K562 (cell line): Measurements from ENCODE around the gene MAPK1IP1L. TPM values are rescaled to one million over a fixed set of nuclear protein-coding genes. Genes with fewer than 3 reads are reported as not detected.

ENCODE experiments used
- CBFA2T3 ChIP-seq: fragments of 450-650 bp; IDR thresholded peaks from 2 replicates; pipeline ENCODE4 v1.6.1; 2017
- GABPA ChIP-seq: fragments of 200-800 bp; sonication (Bioruptor generic); conservative IDR thresholded peaks from 2 replicates; pipeline ENCODE4 v1.6.1; 2016; ENCODE audit warnings: low read depth, missing genetic modification characterization, missing compliant biosample characterization
- TRIM24 ChIP-seq, 2 experiments: fragments of 450-650 bp; IDR thresholded peaks; 2 replicates each; pipeline ENCODE4 v1.6.1; 2016
- ZBTB8A ChIP-seq: fragments of 450-650 bp; IDR thresholded peaks from 2 replicates; pipeline ENCODE4 v1.6.1; 2018; ENCODE audit warnings: mild to moderate bottlenecking, moderate library complexity; ENCODE audit not compliant: partially characterized antibody
- ZNF174 ChIP-seq: fragments of 250-450 bp; sonication (Bioruptor Pico); IDR thresholded peaks from 2 replicates; pipeline ENCODE4 v1.4.0; 2020; ENCODE audit warnings: mild to moderate bottlenecking
- polyA plus RNA-seq, 8 experiments: library from polyadenylated mRNA; depleted of rRNA in 4 of 8; stranded (reverse) in 5 of 8; unstranded in 3 of 8; fragments of >200 nt; fragmentation: Nextera tagmentation in 2 of 8; fragmentation: Illumina TruSeq in 1 of 8; extraction: Ambion mirVana in 2 of 8; extraction: Trizol in 1 of 8; gene quantifications; 2 replicates each; pipeline versions ENCODE4 v1.2.1 to v1.2.3, GENCODE V29; 2011 to 2014; ENCODE audit warnings: inconsistent platforms in 1 of 8, missing spikeins in 1 of 8
- total RNA-seq, 7 experiments: library from RNA; depleted of rRNA in 6 of 7; stranded (reverse); fragments of >200 nt in 6 of 7; fragmentation: Illumina TruSeq in 2 of 7; extraction: Trizol in 2 of 7; gene quantifications; 2 replicates each; pipeline versions ENCODE4 v1.2.1 to v1.2.3, GENCODE V29; 2011 to 2021; ENCODE audit warnings: low replicate concordance in 1 of 7
- TF ChIP-seq, protein P1 (sequence below): sonication (generic); formaldehyde crosslinking; IDR thresholded peaks from 2 replicates; pipeline ENCODE4 v1.8.0; 2022; ENCODE audit warnings: mild to moderate bottlenecking, missing genetic modification reagents
- TF ChIP-seq, protein P2 (sequence below): fragments of 450-650 bp; IDR thresholded peaks from 2 replicates; pipeline ENCODE4 v1.6.1; 2018; ENCODE audit not compliant: partially characterized antibody

MAPK1IP1L gene
- total and polyA plus RNA-seq, 9 of the 15 experiments (the other 6 are each of a cell fraction or from before 2014, with no cell fraction given) = 32.7 to 99.4 (median 49.8) TPM

DNA sequence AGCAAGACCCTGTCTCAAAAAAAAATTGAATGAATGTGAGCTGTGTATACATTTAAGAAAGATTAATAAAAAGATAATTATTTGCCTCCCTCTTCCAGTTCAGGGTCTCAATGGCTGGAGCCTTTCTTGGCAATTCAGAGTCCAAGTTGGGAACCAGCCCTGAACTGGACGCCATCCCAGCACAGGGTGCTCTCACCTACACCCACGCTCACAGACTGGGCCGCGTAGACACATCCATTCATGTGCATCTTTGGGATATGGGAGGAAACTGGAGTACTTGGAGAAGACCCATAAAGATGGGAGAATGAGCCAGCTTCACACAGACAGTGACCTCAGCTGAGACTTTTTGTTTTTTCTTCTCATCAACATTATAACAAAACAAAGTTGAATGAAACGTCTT lies 6.5 kb downstream of the MAPK1IP1L start (continued):
- TF ChIP-seq, protein P1, sequence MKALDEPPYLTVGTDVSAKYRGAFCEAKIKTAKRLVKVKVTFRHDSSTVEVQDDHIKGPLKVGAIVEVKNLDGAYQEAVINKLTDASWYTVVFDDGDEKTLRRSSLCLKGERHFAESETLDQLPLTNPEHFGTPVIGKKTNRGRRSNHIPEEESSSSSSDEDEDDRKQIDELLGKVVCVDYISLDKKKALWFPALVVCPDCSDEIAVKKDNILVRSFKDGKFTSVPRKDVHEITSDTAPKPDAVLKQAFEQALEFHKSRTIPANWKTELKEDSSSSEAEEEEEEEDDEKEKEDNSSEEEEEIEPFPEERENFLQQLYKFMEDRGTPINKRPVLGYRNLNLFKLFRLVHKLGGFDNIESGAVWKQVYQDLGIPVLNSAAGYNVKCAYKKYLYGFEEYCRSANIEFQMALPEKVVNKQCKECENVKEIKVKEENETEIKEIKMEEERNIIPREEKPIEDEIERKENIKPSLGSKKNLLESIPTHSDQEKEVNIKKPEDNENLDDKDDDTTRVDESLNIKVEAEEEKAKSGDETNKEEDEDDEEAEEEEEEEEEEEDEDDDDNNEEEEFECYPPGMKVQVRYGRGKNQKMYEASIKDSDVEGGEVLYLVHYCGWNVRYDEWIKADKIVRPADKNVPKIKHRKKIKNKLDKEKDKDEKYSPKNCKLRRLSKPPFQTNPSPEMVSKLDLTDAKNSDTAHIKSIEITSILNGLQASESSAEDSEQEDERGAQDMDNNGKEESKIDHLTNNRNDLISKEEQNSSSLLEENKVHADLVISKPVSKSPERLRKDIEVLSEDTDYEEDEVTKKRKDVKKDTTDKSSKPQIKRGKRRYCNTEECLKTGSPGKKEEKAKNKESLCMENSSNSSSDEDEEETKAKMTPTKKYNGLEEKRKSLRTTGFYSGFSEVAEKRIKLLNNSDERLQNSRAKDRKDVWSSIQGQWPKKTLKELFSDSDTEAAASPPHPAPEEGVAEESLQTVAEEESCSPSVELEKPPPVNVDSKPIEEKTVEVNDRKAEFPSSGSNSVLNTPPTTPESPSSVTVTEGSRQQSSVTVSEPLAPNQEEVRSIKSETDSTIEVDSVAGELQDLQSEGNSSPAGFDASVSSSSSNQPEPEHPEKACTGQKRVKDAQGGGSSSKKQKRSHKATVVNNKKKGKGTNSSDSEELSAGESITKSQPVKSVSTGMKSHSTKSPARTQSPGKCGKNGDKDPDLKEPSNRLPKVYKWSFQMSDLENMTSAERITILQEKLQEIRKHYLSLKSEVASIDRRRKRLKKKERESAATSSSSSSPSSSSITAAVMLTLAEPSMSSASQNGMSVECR (CRISPR knock-in tag) = no peak
- no peak for TF ChIP-seq CBFA2T3
- no peak for TF ChIP-seq GABPA (tag)
- TF ChIP-seq, protein P2, sequence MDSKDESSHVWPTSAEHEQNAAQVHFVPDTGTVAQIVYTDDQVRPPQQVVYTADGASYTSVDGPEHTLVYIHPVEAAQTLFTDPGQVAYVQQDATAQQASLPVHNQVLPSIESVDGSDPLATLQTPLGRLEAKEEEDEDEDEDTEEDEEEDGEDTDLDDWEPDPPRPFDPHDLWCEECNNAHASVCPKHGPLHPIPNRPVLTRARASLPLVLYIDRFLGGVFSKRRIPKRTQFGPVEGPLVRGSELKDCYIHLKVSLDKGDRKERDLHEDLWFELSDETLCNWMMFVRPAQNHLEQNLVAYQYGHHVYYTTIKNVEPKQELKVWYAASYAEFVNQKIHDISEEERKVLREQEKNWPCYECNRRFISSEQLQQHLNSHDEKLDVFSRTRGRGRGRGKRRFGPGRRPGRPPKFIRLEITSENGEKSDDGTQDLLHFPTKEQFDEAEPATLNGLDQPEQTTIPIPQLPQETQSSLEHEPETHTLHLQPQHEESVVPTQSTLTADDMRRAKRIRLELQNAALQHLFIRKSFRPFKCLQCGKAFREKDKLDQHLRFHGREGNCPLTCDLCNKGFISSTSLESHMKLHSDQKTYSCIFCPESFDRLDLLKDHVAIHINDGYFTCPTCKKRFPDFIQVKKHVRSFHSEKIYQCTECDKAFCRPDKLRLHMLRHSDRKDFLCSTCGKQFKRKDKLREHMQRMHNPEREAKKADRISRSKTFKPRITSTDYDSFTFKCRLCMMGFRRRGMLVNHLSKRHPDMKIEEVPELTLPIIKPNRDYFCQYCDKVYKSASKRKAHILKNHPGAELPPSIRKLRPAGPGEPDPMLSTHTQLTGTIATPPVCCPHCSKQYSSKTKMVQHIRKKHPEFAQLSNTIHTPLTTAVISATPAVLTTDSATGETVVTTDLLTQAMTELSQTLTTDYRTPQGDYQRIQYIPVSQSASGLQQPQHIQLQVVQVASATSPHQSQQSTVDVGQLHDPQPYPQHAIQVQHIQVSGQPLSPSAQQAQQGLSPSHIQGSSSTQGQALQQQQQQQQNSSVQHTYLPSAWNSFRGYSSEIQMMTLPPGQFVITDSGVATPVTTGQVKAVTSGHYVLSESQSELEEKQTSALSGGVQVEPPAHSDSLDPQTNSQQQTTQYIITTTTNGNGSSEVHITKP = no peak
- no peak for TF ChIP-seq ZNF174 (CRISPR knock-in tag)
- TF ChIP-seq ZBTB8A = no peak
- no peak for TF ChIP-seq TRIM24 (IDR thresholded peaks at IDR 0.05)
- TF ChIP-seq, all 486 proteins: peak for 0
